Effector CD8-positive, alpha-beta T cell (primary cell): ENCODE results near the gene PIGU.
A peak's percentile ranks its signal among the peaks of the same experiment; 100 is the strongest.

Experiments used
- DNase-seq: peaks from one replicate; lab custom pipeline; 2025; lab: John Stamatoyannopoulos, UW

Gene PIGU

DNA sequence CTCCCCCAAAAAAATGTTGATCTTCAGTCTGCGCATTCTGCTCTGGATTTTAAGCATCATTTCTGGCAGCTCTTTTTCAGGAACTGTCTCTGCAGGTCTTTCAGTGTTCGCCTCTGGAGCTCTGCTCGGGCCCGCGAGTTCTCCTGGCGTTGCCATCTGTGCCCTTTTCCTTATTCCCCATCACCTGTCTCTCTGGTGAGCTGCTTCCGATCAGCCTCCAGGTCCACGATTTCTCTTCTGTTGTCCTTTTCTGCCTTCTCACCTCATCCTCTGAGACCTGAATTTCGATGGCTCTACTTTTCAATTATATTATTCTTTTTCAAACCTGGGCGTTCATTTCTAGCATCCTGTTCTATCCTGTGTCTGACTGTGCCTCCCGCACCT is 119.0 kb downstream of the PIGU start:
- no peak for DNase-seq

DNA sequence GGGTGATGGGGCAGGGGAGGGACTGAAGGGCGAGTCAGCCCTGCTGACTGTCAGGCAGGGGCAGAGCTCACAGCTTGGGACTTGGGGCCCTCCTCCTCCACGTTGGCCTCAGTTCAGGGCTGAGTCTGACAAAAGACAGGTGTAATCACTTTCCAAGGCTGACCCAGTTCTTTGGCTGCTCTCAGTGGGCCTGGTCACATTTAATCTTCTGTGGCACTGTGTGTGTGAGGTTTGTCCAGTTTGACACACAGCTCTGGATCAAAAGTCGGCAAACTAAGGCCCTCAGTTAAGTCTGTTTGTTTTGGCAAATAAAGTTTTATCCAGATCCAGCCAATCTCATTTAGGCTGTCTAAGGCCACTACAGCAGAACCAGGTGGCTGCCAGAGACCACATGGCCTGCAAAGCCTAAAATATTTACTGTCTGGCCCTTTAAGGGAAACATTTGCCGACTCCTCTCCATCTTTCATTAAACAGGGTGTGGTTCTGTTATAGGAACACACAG is 123.5 kb downstream of the PIGU start:
- no peak for DNase-seq

DNA sequence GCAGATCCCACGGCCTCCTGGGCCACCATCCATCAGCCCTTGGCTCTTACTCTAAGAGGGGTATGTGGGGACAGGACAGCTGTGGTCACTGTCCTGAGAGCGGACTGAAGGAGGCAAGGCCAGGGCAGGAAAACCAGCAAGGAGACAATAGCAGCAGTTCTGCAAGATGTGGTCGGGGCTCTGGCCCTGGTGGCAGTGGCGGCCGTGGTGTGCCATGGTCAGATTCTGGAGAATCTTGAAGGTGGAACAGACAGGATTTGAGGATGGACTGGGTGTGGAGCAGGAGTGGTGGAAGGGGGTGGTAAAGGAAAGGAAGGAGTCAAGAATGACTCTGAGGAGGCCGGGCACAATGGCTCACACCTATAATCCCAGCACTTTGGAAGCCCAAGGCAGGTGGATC is 124.3 kb downstream of the PIGU start:
- no peak for DNase-seq

DNA sequence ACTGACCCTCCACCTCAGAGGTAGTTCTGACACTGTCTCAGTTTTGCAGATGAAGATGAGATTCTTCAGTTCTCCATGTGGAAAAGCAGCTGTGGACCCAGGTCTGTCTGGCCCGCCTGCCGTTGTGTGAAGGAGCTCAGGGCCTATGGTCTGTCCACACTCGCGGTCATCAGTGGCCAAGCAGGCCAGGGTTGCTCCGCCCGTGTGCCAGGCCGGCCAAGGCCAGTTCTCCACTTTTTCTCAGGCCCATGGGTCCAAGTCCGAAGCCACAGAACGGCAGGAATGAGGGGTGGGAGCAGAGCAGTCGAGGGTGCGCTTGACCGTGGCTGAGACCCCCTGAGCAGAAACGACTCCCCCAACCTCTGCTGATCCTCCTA is 127.0 kb downstream of the PIGU start:
- DNase-seq: no peak

DNA sequence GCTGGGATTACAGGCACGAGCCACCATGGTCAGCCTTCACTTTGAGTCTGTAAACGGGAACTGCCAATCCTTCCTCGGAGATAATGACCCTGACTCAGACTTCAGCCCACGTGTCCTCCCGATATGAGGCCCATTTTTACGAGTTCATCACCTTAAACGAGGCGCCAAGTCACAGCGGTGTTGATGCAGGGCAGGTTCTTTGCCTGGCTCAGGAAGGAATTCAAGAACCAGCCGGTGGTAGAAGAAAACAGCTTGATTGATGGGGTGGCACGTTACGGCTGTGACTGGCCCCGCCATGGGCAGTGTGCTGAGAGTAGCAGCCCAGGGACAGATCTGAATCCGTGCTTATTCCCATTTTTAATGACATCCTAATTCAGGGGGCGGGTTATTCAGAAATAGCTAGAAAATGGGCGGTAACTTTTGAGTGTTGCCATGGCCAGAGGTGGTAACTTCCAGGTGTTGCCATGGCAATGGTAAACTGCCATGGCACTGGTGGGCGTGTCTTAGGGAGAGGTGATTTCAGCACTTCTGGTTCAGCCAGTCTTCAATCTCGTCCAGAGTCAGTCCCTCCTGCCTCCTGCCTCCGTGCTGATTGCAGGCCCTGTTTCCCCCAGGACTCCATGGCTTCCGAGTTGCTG is 127.5 kb downstream of the PIGU start:
- DNase-seq: no peak

DNA sequence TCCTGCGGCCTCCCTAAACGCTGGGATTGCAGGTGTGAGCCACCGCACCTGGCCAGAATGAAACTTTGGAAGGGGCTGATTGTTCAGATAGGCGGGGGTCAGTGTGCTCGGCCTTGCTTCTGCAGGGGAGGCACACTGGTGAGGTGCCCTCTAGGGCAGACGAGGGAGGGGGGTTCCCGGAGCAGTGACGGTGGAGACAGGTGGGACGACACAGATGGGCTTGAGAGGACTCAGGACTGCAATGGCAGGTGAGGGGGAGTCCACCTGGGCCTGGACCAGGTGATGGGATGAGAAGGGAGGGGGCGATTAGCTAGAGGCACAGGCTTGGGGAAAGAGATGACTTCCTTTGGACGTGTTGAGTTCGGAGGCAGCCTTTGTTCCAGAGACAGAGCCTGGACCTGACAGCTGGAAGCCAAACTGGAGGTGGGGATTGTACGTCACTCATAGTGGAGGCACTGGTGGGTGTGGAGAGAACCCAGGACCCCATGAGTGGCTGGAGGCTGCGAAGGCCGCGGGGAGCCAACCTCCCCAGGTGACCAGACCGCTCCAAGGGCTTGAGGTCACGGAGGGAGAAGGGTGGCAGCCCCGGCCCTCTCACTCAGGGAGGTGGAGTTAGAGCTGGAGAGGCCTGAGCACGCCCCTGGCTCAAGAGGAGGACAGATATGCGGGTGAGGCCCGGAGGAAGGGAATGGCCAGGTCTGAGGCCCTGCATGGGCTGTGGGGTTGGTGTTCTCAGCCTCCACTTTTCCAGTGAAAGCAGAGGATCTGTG is 128.9 kb downstream of the PIGU start:
- no peak for DNase-seq

DNA sequence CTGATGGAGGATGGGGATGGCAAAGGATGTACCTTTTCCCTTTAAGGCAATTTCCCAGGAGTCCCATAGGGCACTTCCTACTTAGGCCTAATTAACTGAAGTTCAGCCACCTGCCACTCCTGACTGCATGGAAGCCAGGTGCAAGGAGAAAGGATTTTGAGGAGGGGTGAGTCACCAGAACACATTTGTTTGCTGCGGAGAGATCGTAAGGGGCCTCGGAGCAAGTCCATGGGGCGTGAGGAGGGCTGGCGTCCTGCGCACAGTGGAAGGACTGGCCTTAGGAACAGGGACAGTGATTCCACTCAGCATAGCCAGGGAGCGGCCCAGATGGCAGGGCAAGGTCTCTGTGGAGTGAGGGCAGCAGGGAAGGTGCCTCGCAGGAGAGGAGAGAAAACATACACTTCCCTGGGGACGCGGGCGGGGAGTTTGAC is 130.1 kb downstream of the PIGU start:
- no peak for DNase-seq

DNA sequence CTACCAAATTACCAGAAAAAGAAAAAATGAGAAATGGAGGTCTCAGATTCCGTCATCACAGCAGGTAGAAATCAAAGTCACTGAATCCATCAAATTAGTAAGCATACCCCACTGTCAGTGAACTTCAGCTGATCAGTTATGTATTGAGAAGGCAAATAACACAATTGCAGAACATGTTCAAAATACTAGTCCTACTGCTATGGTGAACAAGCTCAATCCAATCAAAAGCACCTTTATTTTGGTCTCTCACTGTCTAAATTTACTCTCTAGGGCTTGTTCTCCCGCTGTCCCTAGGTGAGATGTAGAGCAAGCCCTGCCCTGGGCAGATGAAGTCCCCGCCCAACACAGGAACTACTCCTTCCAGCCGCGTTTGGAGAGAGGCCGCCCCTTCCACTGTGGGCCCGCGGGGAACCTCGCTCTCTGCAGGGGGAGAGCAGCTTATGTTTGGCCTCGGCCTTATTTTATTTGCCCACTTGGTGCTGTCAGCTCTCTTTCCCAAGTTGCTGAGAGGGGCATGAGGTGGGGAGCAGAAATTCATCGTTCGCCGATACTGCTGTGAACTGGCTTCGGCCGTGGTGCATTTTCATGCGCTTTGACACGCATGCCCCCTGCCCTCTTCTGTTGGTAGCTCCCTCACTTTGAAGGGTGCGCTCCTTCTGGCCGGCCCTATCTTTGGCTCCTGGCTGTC is 132.6 kb downstream of the PIGU start:
- DNase-seq: peak; percentile 8

DNA sequence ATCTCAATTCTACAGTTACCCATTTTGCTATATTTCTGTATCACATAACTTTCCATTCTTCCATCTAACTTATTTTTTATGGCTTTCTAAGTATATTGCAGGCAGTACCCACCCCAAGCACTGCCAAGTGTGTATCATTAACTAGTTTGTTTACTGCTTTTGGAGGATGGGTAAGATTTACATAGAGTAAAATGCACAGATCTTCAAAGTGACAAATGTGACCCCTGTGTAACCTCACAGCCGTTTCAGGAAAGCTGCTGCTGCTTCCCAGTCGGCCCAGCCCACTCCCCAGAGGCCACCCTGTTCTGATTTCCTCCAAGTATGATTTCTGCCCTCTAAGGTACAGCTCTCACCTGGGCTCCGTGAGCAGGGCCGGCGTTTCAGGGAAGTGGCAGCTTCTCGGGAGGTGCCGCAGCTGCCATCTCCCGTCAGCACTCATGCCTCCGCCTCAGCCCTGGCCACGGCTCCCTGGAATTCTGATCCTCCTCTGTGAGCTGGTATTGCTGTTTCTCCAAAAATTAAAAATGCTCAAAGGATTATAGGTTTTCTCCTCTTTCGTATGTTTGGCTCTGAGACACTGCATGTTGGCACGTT is 133.3 kb downstream of the PIGU start:
- DNase-seq: no peak

DNA sequence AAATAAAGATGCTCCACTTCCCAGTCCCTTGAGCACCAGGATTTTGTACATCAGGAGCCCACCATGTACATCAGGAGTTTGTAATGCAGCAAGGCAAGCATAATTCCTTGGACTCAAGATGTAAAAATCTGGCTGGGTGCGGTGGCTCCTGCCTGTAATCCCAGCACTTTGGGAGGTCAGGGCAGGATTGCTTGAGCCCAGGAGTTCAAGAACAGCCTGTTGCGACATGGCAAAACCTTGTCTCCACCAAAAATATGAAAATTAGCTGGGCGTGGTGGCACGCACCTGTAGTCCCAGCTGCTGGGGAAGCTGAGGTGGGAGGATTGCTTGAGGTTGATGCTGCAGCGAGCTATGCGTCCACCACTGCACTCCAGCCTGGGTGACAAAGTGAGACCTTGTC is 134.5 kb downstream of the PIGU start:
- DNase-seq: no peak

DNA sequence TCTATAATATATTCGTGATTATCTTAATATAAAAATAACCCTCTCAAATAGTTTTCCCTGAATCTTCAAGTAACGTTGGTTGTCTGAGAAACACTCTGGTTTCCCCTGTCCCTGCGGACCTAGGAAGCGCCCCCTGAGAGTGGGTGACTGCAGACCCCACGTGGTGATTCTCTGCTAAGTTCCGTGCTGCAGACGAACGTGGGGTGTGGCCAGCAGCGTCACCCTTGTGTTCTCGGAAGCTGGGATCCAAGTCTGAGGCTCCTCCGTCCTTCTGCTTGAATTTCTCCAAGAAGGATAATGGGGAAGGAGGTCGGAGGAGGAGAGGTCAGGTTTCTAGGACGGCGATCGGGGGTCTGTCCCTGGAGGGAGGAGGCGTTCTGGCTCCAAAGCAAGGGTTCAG is 135.0 kb downstream of the PIGU start:
- no peak for DNase-seq

DNA sequence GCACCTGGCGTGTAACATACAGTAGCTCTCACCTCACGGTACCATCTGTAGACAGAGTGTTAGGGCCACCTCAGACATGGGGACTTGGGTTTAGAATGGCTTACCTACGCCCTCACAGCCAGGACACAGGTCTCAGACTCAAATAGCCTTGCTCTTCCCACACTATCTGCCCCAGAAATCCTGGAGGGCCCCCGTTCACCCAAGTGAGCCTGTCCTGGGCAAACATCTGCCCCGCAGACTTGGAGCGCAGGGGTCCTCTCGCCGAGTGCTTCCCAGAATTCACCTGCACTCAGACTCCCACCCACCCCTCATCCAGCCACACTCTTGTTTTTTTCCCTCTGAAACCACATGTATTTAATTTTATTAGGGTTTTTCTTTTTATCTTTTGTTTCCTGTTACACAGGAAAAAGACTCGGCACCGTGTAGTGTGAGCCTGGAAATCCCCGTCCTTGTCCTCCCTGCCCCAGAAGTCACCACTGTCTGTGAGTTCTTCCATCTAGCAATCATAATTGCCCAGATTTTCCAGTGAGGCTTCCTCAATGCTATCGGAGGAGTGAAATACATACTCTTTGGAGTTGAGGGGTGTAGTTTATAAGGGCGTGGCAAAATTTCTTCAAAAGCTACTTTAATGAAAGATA is 135.5 kb downstream of the PIGU start:
- no peak for DNase-seq

DNA sequence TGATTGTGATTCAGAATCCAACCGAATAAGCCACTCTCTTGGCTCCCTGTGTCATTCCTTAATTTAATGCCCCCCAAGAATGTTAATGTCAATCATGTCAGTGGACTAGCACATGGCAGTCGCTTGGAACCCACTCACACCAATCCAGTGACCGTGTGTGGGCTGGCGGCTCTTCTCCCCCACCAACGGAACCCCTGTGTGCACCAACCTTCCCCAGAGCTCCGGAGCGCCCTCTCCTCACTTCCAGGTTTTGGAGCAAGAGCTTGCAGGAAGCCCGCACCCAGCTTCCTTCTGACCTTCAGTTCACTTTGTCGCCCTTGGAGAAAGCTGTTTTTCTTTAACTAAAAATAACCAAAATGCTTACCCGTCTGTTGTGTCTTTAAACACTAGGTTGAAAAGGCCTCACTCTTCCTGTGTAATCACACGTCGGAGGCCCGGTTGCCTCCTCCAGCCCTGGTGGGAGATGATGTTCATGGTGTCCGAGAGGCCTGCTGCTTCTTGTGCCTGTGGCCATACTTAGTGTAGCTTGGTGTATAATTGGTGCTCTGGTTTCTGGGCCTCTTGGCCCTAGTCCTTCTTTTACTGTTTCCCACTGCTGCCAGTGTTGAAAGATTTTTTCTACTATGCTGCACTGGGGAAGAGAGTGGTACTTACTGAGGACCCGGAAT is 136.2 kb downstream of the PIGU start:
- DNase-seq: no peak

DNA sequence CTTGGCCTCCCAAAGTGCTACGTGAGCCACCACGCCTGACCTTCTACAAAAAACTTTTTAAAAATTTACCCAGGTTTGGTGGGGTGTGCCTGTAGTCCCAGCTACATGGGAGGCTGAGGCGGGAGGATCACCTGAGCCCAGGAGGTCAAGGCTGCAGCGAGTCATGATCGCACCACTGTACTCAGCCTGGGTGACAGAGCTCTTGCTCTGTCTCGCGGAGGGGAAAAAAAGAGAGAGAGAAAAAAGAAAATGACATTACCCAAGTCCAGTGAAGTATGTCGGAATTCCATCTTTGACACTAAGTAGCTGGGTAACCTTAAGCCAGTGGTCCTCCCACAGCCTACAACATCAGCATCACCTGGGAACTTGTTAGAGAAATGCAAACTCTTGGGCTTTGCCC is 137.1 kb downstream of the PIGU start:
- no peak for DNase-seq

DNA sequence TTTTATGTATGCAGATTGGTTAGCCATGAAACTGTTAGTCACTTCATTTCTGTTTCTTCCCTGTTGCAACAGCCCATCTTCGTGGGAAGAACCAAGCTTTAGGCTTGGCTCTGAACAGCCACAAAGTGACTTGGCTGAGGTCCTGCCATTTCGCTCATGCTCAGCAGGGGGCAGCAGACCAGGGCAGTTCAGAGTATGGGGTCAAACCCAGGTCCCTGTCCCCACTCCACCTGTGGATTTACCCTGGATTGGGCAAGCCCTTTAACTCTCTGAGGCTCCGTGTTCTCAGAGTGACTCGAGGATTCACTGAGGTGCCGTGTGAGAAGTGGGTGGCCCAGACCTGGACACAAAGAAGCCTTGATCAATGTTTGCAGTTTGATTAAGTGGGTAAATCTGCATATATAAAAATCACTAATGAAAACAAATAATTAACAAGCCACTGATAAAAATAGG is 138.2 kb downstream of the PIGU start:
- peak; percentile 18 for DNase-seq

DNA sequence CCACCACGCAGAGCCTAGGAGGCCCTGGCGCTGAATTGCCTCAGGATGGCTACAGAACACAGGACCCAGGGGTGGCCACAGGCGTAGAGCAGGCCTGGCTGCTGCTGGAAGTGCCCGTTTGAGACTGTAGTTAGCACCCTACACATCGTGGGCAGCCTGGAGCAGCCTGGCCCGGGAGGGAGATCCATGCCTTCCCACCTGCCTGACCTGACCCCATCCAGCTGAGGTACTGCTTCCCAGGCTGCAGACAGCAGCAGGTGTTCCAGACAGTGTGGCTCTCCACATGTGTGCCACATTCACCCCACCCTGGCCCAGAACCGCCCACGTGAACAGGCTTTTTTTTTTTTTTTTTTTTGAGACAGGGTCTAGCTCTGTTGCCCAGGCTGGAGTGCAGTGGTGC is 139.2 kb downstream of the PIGU start:
- DNase-seq: no peak

DNA sequence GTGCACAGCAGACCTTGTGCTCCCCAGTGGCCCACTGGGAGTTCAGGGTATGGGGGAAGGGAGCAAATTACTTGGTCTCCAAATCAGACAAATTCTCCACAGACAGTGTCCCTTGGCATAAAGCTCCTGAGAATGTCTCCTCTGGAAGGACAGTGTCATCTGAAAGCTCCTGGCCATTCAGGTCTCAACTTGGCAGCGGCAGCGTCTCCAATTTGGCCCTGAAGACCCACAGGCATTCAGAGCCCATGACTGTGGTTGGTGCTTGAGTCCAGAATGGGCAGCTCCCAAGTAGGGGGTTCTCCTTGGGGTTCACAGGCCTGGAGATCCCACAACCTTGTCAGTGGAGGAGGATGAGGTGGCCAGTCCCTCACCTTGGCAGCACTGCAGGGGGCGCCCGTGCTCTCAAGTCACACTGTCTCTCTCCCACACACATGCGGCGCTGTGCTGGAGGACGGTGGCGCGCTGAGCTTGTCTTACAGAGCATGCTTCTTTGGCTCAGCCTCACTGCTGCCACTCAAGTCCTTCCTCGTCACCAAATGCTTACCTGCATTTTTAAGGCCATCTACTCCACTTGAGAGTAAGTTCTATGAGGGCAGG is 140.0 kb downstream of the PIGU start:
- DNase-seq: no peak

DNA sequence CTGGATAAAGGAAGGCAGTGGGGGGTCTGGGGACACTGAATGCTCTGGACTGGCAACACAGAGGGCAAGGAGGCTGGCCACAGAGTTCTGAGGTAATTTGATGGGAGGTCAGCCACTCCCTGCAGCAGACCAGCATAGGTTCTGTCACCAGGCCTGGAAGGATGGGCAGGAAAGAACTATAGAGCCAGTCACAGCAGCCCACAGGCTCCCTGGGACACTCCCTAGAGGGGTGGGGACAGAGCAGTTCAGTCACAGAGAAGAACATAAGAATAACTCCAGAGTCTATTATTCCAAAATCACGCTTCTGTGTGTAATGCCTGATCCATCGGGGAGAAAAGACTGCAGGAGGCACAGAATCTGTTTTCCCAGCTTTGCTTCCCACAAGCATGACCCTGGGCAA is 141.0 kb downstream of the PIGU start:
- no peak for DNase-seq

DNA sequence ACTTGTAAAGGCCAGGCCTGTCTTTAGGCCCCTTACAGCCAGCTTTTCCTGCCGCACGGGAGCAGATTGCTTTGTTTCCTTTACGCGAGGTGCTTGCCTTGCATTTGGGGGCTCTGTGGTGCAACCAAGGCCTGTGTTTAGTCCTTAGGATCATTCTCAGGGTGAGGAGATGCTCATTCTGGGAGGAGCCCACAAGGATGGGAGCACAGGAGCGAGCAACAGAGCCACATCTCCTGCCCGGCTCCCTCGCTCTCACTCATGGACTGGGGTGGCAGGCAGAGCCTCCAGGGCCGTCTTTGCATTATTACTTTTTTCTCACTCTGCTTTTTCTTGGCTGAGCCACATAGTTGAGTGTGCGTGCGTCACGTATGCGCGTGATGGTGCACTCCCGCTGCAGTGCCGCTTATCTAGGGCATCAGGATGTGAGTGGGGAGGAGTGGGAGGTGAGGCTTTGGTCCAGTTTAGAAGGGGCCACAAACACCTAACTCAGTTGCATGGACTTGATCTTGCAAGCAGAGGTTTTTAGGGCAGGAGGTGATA is 141.5 kb downstream of the PIGU start:
- no peak for DNase-seq

DNA sequence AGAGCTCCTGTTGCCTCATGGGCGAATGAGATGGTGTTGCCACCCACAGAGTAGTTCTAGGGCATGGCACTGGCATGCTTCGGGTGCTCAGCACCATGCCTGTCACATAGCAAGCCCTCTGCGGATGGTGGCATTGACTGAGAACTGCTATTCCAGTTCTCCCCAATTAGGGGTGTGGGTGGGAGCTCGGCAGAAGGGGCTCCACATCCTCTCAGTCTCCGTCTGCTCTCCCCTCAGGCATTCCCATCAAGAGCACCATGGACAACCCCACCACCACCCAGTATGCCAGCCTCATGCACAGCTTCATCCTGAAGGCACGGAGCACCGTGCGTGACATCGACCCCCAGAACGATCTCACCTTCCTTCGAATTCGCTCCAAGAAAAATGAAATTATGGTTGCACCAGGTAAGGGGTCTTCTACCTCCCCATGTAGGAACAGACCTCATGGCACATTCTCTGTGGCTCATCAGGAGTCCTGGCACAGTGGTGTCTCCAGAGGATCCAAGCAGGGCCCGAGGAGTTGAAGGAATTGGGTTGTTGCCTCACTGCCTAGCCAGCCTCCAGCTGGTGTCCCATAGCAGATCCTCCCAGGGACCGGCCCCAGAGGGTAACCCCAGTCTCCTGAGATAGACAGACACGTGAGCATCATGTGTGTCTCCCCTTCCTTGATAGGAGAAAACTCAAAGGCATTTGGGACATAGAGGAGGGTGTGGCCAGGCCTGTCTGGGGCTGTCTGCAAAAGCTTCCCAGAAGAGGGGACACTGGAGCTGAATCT is 142.3 kb downstream of the PIGU start:
- DNase-seq: no peak
